GM13976 (cell line): ENCODE data around the gene OIP5.
"Not testable (repeated sequence)": the region's sequence is repeated elsewhere in the genome, so short reads cannot be mapped to it uniquely, and the experiment has no call there.

ENCODE experiments used
- DNase-seq: peaks from one replicate; pipeline ENCODE4 v3.0.0; 2012; ENCODE audit warnings: low spot score
- in situ Hi-C: fragments of 300-500 bp; cut with MboI; formaldehyde crosslinking; loops from one replicate; pipeline ENCODE4 v1.12.0; 2022; ENCODE audit warnings: low sequenced_read_pairs, mixed read lengths, inconsistent platforms; ENCODE audit not compliant: unreplicated experiment
- TF ChIP-seq, protein P1 (sequence below): IDR thresholded peaks from 2 replicates; pipeline ENCODE4 v1.5.1; 2012; ENCODE audit warnings: borderline replicate concordance, mild to moderate bottlenecking; ENCODE audit not compliant: insufficient read depth; ENCODE audit errors: extremely low read depth, missing control alignments, control extremely low read depth

The OIP5 gene

DNA sequence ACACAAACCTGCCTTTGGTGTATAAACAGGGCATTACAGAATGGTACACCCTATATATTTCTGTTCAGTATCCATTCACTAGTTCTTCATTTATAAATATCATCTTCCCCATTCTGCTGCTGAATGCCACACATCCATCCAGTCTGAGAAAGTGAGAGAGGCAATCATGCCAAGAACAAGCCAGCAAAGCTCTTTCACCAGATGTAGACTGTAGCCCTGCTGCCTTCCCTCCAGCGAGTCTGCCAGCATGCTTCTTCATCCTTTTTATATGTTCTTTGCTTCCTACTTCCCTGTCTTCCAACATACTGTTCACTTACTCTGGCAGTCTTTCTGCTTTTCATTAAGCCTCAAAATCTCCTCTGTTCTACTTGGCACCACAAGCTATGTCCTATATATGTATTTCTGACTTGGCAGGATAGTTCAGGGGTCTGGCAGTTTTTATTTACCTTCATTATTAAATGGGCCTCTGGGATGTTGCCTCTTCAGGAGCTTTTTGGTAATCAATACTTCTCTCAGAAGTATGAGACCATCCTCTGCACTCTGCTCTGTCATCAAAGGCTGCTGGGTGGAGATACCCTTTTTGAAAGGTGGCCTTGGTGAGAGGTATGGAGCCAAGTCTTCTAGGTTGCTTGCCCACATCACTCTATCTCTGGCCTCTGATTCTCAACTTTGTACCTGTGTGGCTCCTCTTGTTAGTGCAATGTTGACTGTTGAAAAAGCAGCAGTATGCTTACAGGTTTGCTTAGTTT, 52.7 kb downstream of the OIP5 start:
- in situ Hi-C loops, result no loop called here
- TF ChIP-seq, protein P1, sequence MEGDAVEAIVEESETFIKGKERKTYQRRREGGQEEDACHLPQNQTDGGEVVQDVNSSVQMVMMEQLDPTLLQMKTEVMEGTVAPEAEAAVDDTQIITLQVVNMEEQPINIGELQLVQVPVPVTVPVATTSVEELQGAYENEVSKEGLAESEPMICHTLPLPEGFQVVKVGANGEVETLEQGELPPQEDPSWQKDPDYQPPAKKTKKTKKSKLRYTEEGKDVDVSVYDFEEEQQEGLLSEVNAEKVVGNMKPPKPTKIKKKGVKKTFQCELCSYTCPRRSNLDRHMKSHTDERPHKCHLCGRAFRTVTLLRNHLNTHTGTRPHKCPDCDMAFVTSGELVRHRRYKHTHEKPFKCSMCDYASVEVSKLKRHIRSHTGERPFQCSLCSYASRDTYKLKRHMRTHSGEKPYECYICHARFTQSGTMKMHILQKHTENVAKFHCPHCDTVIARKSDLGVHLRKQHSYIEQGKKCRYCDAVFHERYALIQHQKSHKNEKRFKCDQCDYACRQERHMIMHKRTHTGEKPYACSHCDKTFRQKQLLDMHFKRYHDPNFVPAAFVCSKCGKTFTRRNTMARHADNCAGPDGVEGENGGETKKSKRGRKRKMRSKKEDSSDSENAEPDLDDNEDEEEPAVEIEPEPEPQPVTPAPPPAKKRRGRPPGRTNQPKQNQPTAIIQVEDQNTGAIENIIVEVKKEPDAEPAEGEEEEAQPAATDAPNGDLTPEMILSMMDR, result no peak
- no peak for DNase-seq

DNA sequence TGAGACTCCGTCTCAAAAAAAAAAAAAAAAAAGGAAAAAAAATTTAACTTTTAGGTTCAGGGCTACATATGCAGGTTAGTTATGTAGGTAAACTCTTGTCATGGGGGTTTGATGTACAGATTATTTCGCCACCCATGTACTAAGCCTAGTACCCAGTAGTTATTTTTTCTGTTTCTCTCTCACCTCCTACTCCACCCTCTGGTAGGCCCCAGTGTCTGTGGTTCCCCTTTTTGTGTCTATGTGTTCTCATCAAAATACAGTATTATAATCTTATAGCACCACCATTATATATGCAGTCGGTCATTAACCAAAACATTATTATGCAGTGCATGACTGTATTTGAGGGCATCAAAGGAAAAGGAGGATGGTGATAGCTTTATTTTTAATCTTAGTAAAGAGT, 54.1 kb downstream of the OIP5 start:
- in situ Hi-C loops, result no loop called here

DNA sequence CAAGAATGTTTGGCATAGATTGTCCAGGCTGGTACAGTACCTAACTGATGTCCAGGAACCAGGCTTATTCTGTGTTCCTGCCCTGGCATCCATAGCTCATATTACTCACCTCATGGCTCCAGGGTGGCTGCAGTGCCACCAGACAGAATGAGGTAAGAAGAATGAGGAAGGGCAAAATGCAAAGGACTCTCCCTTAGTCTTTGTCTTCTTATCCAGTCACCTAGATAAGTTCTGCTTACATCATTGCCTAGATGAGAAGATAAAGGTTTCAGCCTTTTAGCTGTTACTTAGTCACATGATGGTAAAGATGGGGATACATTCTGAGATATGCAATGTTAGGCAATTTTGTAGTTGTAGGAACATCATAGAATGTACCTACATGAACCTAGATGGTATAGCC, 55.6 kb downstream of the OIP5 start:
- in situ Hi-C loops, result no loop called here
- no peak for DNase-seq

More for the DNA sequence above, 54.1 kb downstream of the OIP5 start:
- TF ChIP-seq, protein P1, result no peak
- no peak for DNase-seq

DNA sequence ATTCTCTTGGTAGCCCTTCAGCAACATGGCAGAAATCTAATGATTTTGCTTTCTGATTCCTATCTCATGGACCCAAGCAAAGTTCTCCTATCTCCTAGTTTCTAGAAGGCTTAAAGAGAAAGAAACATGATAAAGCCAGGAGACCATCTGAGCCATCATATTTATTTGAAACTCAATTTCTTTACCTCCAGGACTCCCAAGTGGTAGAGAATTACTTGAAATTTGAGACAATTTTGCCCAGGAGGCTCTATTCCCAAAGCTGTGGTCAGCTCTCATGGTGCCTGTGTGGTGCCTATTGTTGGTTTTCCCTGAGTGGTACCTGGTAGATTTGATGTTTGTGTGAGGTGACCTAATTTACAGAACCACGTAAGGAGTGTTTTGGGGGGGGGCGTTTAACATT, 62.5 kb downstream of the OIP5 start:
- TF ChIP-seq, protein P1, result no peak
- in situ Hi-C loops, result no loop called here
- no peak for DNase-seq

More for the DNA sequence above, 55.6 kb downstream of the OIP5 start:
- TF ChIP-seq, protein P1, result no peak

DNA sequence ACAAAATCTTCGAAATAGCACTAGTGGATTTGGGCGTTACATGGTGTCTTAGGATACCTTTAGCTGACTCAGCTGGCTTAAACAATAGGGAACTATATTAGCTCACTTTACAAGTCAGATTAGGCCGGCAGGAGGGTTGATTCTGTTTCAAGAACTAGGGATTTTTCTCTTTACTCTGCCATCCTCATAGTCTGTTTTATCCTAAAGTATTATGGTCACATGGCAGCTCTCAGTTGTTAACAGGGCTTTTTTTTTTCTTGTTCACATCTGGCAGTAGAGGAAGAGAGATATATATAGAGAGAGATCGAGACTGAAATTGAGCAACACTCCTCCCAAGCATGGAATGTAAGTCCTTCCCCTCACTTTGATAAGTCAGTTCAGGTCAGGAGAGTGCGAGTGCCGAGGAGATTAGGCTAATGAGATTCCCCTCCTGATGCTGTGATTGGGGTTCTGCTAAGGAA, 68.5 kb downstream of the OIP5 start:
- no peak for DNase-seq
- in situ Hi-C loops, result no loop called here
- TF ChIP-seq, protein P1, result no peak

DNA sequence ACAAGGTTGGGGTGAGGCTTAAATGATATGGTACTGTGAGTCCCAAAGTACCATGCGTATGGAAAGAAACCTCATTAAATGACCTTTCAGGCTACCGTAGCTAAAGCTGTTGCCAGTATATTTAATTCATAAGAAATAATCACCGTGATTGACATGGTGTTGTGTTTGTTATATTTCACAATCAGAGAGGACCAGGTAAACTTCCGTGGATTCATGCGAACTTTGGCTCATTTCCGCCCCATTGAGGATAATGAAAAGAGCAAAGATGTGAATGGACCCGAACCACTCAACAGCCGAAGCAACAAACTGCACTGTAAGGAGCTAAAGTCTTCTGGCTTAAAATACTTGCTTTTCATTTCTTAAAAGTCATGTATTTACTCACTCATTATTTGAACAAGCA, 69.8 kb downstream of the OIP5 start:
- in situ Hi-C loops, result no loop called here
- TF ChIP-seq, protein P1, result no peak
- no peak for DNase-seq

DNA sequence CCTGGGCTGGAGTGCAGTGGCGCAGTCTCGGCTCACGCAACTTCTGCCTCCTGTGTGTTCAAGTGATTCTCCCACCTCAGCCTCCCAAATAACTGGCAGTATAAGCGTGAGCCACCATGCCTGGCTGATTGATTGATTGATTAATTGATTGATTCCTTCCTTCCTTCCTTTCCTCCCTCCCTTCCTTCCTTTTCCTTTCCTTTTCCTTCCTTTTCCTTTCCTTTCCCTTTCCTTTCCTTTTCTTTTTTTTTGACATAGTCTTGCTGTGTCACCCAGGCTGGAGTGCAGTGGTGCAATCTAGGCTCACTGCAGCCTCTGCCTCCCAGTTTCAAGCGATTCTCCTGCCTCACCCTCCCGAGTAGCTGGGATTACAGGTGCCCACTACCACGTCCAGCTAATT, 71.5 kb downstream of the OIP5 start:
- in situ Hi-C loops, DNase-seq: not testable (repeated sequence)
